WERI-Rb-1 (cell line): Measurements from ENCODE around the gene GTF3C2.
"Not testable (repeated sequence)": the region's sequence is repeated elsewhere in the genome, so short reads cannot be mapped to it uniquely, and the experiment has no call there.

ENCODE experiments used
- DNase-seq: peaks from one replicate; pipeline ENCODE4 v3.0.0-alpha.2; 2020
- H3K27ac ChIP-seq: fragments of 250-450 bp; sonication (Bioruptor Pico); 2 replicates; pipeline ENCODE4 v1.5.1; 2020; ENCODE audit warnings: mild to moderate bottlenecking, moderate library complexity
- H3K27me3 ChIP-seq: fragments of 250-450 bp; sonication (Bioruptor Pico); 2 replicates; pipeline ENCODE4 v1.5.1; 2021; ENCODE audit warnings: mild to moderate bottlenecking, low read depth, moderate library complexity; ENCODE audit not compliant: insufficient read depth, severe bottlenecking
- H3K36me3 ChIP-seq: fragments of 250-450 bp; sonication (Bioruptor Pico); 2 replicates; pipeline ENCODE4 v1.5.1; 2020; ENCODE audit warnings: mild to moderate bottlenecking, moderate library complexity
- H3K4me3 ChIP-seq: 2 replicates; pipeline ENCODE4 v1.5.1; 2011; ENCODE audit warnings: low read depth, mild to moderate bottlenecking, control low read depth, low read length
- H3K9me3 ChIP-seq: fragments of 250-450 bp; sonication (Bioruptor Pico); 2 replicates; pipeline ENCODE4 v1.5.1; 2021; ENCODE audit warnings: mild to moderate bottlenecking, moderate library complexity; ENCODE audit not compliant: severe bottlenecking
- CTCF ChIP-seq: IDR thresholded peaks from 2 replicates; pipeline ENCODE4 v1.5.1; 2011; ENCODE audit warnings: low read depth, mild to moderate bottlenecking, control low read depth, inconsistent platforms, low read length

The GTF3C2 gene

DNA sequence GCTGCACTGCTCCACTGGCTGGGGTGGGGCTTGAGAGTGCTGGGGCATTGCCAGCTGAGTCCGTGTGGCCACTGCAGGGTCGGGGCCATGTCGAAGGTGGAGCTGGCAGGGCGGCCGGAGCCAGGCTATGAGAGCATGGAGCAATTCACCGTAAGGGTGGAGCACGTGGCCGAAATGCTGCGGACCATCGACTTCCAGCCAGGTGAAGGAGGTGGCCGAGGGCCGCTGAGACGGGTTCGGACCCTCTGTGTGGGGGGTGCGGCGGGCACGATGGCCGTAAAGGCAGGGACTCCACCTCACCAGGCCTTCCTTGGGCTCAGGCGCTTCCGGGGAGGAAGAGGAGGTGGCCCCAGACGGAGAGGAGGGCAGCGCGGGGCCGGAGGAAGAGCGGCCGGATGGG lies 50.4 kb downstream of the GTF3C2 start:
- H3K27ac ChIP-seq: no peak overlapping the region
- no peak overlapping the region for H3K4me3 ChIP-seq
- no peaks in the 10 kb centered on the region for H3K9me3 ChIP-seq
- H3K36me3 ChIP-seq: no peaks in the 10 kb centered on the region
- no peak for DNase-seq
- no peak for TF ChIP-seq CTCF
- peaks cover 24% of the 10 kb centered on the region for H3K27me3 ChIP-seq

DNA sequence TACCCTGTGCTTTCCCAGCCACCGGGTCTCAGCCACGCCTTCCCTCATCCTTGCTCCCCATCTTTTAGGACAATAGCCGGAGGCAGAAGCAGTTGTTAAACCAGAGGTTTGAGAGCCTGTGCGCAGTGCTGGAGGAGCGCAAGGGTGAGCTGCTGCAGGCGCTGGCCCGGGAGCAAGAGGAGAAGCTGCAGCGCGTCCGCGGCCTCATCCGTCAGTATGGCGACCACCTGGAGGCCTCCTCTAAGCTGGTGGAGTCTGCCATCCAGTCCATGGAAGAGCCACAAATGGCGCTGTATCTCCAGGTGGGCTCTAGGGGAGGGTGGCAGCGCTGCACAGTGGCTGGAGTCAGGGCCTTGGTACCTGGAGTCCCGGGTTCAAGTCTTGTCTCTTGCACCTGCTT lies 51.0 kb downstream of the GTF3C2 start:
- no peak overlapping the region for H3K27ac ChIP-seq
- TF ChIP-seq CTCF: no peak
- H3K36me3 ChIP-seq: no peaks in the 10 kb centered on the region
- DNase-seq: no peak
- peaks cover 24% of the 10 kb centered on the region for H3K27me3 ChIP-seq
- H3K4me3 ChIP-seq: no peak overlapping the region
- no peaks in the 10 kb centered on the region for H3K9me3 ChIP-seq

DNA sequence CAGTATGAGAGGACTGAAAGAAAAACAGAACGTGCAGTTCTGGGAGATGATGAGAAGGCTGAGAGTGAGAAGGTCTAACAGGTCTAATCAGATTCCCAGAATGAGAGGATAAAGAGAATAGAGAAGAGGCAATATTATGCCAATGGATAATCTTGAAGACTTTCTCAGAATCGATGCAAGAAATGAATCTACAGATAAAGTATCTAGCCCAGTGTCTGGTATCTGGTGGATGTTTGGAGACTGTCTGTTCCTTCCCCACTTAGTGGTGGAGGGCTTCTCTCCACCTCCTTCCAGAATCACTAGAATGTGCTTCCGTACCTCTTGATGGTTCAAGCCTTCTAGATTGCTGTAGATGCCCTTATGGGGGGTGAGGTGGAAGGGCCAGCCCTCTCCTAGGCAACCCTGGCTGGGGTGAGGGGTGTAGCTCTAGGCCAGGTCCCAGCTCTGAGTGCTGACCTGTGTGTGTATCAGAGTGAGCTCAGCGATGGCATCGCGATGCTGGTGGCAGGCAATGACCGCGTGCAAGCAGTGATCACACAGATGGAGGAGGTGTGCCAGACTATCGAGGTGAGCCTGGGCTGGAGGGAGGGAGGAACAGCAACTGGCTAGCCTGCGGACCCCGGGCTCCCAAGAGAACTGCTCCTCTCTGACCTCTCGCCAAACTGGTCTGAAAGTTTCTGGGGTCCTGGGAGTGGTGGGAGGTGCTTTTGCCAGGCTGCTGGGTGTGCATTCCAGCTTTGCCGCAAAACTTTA lies 51.9 kb downstream of the GTF3C2 start:
- Histone ChIP-seq H3K27me3 (peaks cover 24% of the 10 kb centered on the region), H3K36me3 (no peaks in the 10 kb centered on the region), H3K27ac (no peak overlapping the region), H3K9me3 (no peaks in the 10 kb centered on the region), H3K4me3 (no peak overlapping the region)
- no peak for TF ChIP-seq CTCF
- no peak for DNase-seq

- Histone ChIP-seq H3K27ac (no peak overlapping the region), H3K4me3 (peak overlapping the region; percentile 44), H3K27me3 (peaks cover 22% of the 10 kb centered on the region), H3K36me3 (no peaks in the 10 kb centered on the region), H3K9me3 (no peaks in the 10 kb centered on the region)
- TF ChIP-seq CTCF: peak; percentile 71
- peak; percentile 69 for DNase-seq
Measured at GRCh38 chr2:27303093-27304025, 53.2 kb downstream of the GTF3C2 start.

DNA sequence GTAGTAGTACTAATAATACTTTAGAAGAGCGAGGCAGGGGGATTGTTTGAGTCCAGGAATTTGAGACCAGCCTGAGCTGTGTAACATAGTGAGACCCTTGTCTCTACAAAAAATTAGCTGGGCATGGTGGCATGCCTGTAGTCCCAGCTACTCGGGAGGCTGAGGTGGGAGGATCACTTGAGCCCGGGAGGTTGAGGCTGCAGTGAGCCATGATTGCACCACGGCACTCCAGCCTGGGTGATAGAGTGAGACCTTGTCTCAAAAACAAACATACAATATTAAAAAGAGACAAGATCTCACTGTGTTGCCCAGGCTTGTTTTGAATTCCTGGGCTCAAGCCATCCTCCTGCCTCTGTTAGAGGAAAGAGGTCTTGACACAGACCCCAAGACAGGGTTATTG lies 56.0 kb downstream of the GTF3C2 start:
- H3K36me3 ChIP-seq, H3K9me3 ChIP-seq, H3K27ac ChIP-seq, H3K27me3 ChIP-seq, DNase-seq, H3K4me3 ChIP-seq: not testable (repeated sequence)

- Histone ChIP-seq H3K27ac (no peak overlapping the region), H3K36me3 (no peaks in the 10 kb centered on the region), H3K27me3 (no peaks in the 10 kb centered on the region), H3K4me3 (no peak overlapping the region), H3K9me3 (no peaks in the 10 kb centered on the region)
- TF ChIP-seq CTCF: no peak
- DNase-seq: no peak
Measured at GRCh38 chr2:27298391-27299080, 58.0 kb downstream of the GTF3C2 start.
